Measurements from ENCODE around the gene ERGIC1.

Gene ERGIC1

DNA sequence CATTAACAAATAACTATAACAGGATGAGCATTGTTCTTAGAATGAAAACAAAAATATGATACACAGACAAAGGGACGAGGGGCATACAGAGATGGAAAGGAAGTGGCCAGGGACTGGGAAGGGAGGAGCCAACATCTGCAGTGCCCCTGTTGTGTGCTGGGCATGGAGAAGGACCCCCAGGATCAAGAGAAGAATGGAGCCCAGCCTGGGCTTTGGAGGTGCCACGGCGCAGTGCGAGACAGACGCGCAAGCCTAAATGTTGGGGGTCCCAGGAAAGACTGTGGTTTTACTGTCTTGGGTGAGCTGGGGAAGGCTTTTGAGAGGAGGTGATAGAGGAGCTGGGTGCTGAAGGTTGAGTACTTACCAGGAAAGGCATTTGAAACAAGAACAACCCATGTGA is 34.6 kb upstream of the ERGIC1 start:
- H3K36me3 ChIP-seq (replicated peaks): no peaks in the 10 kb centered on the region
- peak overlapping the region; percentile 97 for H3K27ac ChIP-seq
- no peak for DNase-seq
- H3K27me3 ChIP-seq (replicated peaks): no peaks in the 10 kb centered on the region
- in situ Hi-C loops (cut with HindIII; ENCODE audit: low pct_ligation_motif_present, low sequenced_read_pairs): no loop called here
- no peak overlapping the region for H3K4me3 ChIP-seq (ENCODE audit: low read depth, low read length)
- TF ChIP-seq CTCF (IDR thresholded peaks at IDR 0.05; ENCODE audit: low read depth, low read length, missing control alignments): no peak

GRCh38 chr5:172800088-172800551 is 33.9 kb upstream of the ERGIC1 start:
- DNase-seq: peak; percentile 98
- TF ChIP-seq CTCF (IDR thresholded peaks at IDR 0.05; ENCODE audit: low read depth, low read length, missing control alignments): no peak
- Histone ChIP-seq H3K27me3 (replicated peaks) (no peaks in the 10 kb centered on the region), H3K4me3 (ENCODE audit: low read depth, low read length) (no peak overlapping the region), H3K27ac (peak overlapping the region; percentile 97), H3K36me3 (replicated peaks) (no peaks in the 10 kb centered on the region)
- in situ Hi-C loops (cut with HindIII; ENCODE audit: low pct_ligation_motif_present, low sequenced_read_pairs): no loop called here

DNA sequence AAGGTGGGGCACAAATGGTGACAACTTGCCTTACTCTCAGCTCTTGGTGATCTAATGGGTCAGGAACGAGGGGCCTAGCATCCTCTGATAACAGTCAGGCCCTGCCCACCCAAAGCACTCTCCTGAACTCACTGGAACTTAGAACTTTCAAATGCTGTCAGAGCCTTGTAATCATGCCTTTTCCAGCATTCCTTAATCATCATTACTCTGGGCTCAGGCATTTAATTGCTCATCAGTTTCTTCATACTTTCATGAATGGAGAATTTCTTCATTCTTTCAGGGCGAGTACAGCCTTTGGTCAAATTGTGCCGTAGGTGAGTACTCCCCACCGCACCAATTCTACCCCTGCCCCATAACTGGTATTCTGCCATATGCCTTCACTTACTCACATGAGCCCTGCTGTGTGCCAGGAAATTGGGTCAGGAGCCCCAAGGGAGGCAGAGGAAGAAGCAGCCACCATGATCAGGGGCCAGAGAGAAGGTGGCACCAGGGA is 32.8 kb upstream of the ERGIC1 start:
- Histone ChIP-seq H3K4me3 (ENCODE audit: low read depth, low read length) (no peak overlapping the region), H3K27ac (peak overlapping the region; percentile 97), H3K27me3 (replicated peaks) (no peaks in the 10 kb centered on the region), H3K36me3 (replicated peaks) (no peaks in the 10 kb centered on the region)
- in situ Hi-C loops (cut with HindIII; ENCODE audit: low pct_ligation_motif_present, low sequenced_read_pairs): no loop called here
- no peak for TF ChIP-seq CTCF (IDR thresholded peaks at IDR 0.05; ENCODE audit: low read depth, low read length, missing control alignments)
- peak; percentile 94 for DNase-seq

DNA sequence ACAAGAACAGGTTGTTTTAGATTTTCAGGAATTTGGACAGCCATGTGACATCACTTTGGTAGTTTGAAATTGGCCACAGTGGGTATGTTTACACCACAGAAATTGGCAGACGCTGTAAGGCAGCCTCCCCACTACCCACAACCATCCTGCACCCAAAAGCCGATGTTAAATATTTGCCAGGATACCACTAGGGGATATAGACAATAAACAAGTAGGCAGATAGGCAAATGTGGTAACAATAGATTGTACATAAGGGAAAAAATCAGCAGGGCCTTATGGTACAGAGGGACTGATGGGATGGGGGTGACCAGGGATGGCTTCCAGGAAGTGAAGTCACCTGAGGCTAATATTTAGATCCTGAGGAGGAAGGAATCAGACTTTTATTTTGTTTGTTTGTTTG is 31.9 kb upstream of the ERGIC1 start:
- H3K27me3 ChIP-seq (replicated peaks): no peaks in the 10 kb centered on the region
- in situ Hi-C loops (cut with HindIII; ENCODE audit: low pct_ligation_motif_present, low sequenced_read_pairs): no loop called here
- no peak for TF ChIP-seq CTCF (IDR thresholded peaks at IDR 0.05; ENCODE audit: low read depth, low read length, missing control alignments)
- peak overlapping the region; percentile 97 for H3K27ac ChIP-seq
- no peak overlapping the region for H3K4me3 ChIP-seq (ENCODE audit: low read depth, low read length)
- no peak for DNase-seq
- no peaks in the 10 kb centered on the region for H3K36me3 ChIP-seq (replicated peaks)

- peak; percentile 82 for DNase-seq
- Histone ChIP-seq H3K27ac (peak overlapping the region; percentile 97), H3K27me3 (replicated peaks) (no peaks in the 10 kb centered on the region), H3K4me3 (ENCODE audit: low read depth, low read length) (no peak overlapping the region), H3K36me3 (replicated peaks) (no peaks in the 10 kb centered on the region)
- no peak for TF ChIP-seq CTCF (IDR thresholded peaks at IDR 0.05; ENCODE audit: low read depth, low read length, missing control alignments)
- in situ Hi-C loops (cut with HindIII; ENCODE audit: low pct_ligation_motif_present, low sequenced_read_pairs): no loop called here
Measured at GRCh38 chr5:172802567-172803176, 31.4 kb upstream of the ERGIC1 start.

All from brain microvascular endothelial cell (primary cell).